GM13976 (cell line): ENCODE data around the gene GREB1.

ENCODE experiments used
- DNase-seq: peaks from one replicate; pipeline ENCODE4 v3.0.0; 2012; ENCODE audit warnings: low spot score
- in situ Hi-C: fragments of 300-500 bp; cut with MboI; formaldehyde crosslinking; loops from one replicate; pipeline ENCODE4 v1.12.0; 2022; ENCODE audit warnings: low sequenced_read_pairs, mixed read lengths, inconsistent platforms; ENCODE audit not compliant: unreplicated experiment
- TF ChIP-seq, protein P1 (sequence below): IDR thresholded peaks from 2 replicates; pipeline ENCODE4 v1.5.1; 2012; ENCODE audit warnings: borderline replicate concordance, mild to moderate bottlenecking; ENCODE audit not compliant: insufficient read depth; ENCODE audit errors: extremely low read depth, missing control alignments, control extremely low read depth

The GREB1 gene

DNA sequence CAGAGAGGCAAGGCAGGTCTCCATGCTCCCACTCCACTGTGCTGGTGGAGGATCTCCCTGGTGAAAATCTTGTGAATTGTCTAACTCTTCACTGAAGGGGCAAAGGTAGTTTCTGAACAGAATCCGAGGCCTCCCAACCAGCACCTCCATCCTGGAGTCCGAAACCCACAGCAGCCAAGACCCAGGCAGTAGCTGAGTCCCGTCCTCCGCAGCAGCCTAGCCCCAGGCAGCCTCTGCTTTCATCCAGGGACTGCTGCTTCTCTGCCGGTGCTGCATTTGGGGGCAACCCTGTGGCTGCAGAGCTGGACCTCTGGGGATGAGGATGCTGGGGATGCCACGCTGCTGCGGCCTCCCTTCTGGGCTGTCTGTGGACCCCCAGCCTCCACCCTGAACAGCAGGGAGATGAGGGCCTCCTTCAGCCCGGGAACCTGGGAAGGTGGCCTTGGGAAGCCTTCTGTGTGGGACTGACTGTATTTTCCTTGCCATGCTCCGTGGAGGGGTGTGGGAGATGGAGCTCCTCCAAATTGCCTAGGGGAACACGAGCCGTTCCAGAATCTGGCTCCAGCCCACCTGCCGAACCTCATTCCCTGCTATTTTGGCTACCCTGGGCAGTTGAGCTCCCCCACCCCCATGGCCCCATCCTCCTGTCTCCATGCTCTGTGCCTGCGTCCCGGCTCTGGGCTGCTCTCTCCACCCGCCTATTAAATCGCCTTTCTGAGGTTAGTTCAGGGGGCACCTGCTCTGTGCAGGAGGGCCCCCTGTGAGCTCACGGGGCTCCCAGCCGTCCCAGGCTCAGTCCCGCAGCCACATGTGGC lies 48.2 kb downstream of the GREB1 start:
- TF ChIP-seq, protein P1, sequence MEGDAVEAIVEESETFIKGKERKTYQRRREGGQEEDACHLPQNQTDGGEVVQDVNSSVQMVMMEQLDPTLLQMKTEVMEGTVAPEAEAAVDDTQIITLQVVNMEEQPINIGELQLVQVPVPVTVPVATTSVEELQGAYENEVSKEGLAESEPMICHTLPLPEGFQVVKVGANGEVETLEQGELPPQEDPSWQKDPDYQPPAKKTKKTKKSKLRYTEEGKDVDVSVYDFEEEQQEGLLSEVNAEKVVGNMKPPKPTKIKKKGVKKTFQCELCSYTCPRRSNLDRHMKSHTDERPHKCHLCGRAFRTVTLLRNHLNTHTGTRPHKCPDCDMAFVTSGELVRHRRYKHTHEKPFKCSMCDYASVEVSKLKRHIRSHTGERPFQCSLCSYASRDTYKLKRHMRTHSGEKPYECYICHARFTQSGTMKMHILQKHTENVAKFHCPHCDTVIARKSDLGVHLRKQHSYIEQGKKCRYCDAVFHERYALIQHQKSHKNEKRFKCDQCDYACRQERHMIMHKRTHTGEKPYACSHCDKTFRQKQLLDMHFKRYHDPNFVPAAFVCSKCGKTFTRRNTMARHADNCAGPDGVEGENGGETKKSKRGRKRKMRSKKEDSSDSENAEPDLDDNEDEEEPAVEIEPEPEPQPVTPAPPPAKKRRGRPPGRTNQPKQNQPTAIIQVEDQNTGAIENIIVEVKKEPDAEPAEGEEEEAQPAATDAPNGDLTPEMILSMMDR, result no peak
- in situ Hi-C loops, result loop anchor here (5.0 to 25.0 kb wide), 3 partner anchors 105 to 745 kb away; a partner anchor contains a TSS
- DNase-seq, result no peak

DNA sequence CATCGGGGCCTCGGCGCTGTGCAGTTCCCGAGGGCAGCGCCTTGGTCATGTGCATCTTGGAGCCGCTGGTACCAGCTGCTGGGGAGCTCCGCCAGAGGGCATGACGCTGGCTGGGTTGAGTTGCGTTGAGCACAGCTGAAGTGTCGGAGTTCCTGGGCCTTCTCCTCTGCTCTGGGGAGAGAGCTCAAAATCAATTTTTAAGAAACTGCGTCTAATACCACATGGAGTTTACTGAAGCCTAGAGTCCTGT lies 48.7 kb downstream of the GREB1 start:
- DNase-seq, result no peak
- TF ChIP-seq, protein P1, result no peak
- in situ Hi-C loops, result loop anchor here (5.0 to 25.0 kb wide), 3 partner anchors 105 to 745 kb away; a partner anchor contains a TSS

DNA sequence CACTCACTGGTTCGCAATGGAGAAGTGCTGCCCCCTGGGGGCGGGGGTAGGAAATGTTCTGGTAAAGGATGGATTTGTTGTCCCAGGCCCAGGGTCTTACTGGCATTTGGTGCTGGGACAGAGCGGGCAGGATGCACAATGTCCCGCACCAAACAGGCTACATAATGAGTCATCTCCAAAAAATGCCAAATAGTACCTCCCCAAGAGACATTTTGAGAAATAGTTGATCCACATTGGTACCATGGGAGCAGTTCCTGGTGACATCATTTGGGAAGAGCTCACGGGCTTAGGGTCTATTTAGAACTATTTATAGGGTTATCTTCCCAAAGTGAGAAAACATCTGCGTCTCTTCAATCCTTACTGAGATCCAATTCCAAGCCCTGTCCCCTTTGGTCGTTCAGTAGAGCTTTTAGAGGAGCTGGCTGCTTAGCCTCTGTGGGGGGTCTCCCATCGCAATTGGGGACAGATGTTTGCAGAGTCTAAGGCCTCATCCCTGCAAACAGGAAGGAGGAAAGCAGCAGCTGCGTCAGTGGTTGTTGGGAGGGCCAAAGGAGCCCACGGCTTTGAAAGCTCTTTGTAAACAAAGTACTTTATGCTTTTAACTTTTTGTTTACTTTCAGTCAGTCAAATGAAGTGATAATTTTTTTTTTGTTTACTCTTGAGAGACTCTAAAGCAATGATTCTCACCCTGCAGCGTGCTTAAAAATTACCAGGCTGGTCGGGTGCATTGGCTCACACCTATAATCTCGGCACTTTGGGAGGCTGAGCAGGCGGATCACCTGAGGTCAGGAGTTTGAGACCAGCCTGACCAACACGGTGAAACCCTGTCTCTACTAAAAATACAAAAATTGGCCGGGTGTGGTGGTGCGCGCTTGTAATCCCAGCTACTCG lies 49.3 kb downstream of the GREB1 start:
- in situ Hi-C loops, result loop anchor here (5.0 to 25.0 kb wide), 3 partner anchors 106 to 746 kb away; a partner anchor contains a TSS
- TF ChIP-seq, protein P1, result peak; percentile 66
- DNase-seq, result peak; percentile 79

DNA sequence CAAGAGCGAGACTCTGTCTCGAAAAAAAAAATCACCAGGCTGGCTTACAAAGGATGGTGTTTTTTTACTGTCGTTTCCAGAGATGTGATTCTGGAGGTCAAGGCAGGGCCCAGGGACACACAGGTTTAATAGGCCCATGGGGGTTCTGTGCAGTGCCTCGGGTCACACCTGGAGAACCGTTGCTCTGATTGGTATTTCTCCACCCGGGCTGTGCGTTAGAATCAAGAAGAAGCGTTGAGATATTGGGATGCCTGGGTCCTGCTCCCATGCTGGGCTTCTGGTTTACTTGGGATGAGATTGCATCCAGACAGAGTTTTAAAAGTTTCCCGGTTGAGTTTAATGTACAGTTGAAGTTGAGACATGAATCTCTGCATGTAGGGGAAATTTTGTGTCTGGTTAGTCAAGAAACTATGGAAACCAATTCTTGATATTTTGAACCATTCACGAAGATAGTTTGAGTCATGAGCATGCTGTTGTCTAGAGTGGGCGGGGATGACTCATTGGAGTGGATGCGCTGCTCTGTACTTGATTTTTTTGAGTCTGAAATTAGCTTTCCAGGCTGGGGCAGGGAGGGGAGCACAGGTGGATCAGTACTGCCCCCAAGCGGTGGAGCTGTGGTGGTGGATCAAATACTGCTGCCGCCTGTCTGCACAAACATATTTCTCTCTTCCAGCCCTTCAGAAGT lies 50.1 kb downstream of the GREB1 start:
- peak; percentile 89 for DNase-seq
- TF ChIP-seq, protein P1, result peak; percentile 76
- in situ Hi-C loops, result loop anchor here (5.0 to 25.0 kb wide), 3 partner anchors 107 to 747 kb away; a partner anchor contains a TSS

DNA sequence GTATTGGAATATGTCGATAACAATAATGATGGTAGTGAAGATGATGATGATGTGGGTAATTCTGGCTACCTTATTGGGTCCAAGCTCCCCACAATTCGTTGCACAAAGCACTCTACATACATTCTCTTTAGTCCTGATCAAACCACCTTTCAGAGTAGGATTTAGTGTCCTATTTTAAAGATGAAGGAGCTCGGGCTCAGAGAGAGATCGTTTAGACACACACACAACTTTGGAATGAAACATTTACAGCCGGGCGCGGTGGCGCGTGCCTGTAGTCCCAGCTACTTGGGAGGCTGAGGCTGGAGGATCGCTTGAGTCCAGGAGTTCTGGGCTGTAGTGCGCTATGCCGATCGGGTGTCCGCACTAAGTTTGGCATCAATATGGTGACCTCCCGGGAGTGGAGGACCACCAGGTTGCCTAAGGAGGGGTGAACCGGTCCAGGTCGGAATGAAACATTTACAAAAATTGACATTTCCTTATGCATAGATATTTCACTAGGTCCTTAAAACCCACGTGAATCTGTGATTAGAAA lies 50.7 kb downstream of the GREB1 start:
- no peak for DNase-seq
- in situ Hi-C loops, result loop anchor here (5.0 to 25.0 kb wide), 3 partner anchors 107 to 747 kb away; a partner anchor contains a TSS
- TF ChIP-seq, protein P1, result no peak

DNA sequence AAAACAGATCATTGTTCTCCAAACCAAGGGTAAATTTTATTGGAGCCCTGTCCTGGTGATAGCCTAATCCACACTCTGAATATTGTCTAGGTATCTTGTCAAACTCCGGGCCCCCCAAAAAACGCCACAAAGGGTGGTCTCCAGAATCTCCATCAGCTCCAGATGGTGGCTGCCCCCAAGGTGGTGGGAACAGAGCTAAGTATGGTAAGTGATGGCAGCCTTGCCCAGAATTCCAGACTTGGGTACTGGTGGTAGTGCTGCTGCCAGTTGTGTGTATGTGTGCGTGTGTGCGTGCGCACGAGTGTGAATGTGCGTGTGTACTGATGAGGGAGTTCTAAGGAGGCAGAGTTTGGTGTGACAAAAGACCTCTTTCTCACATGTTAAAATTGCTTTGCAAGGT lies 51.2 kb downstream of the GREB1 start:
- in situ Hi-C loops, result loop anchor here (10.0 to 25.0 kb wide), 2 partner anchors 450 to 748 kb away; a partner anchor contains a TSS
- TF ChIP-seq, protein P1, result no peak
- no peak for DNase-seq
